ENCODE data around the gene VSIG10L.

The VSIG10L gene

GRCh38 chr19:51297406-51297805 is 44.5 kb downstream of the VSIG10L start:
- no peak for DNase-seq (ENCODE audit: low spot score)
- TF ChIP-seq CTCF (IDR thresholded peaks at IDR 0.05; ENCODE audit: borderline replicate concordance, control extremely low read depth, extremely low read depth, insufficient read depth, missing control alignments): no peak
- in situ Hi-C loops (cut with MboI; ENCODE audit: low sequenced_read_pairs, unreplicated experiment): no loop called here

- DNase-seq (ENCODE audit: low spot score): no peak
- no peak for TF ChIP-seq CTCF (IDR thresholded peaks at IDR 0.05; ENCODE audit: borderline replicate concordance, control extremely low read depth, extremely low read depth, insufficient read depth, missing control alignments)
- in situ Hi-C loops (cut with MboI; ENCODE audit: low sequenced_read_pairs, unreplicated experiment): no loop called here
Measured at GRCh38 chr19:51296336-51297093, 45.4 kb downstream of the VSIG10L start.

GRCh38 chr19:51295382-51296126 is 46.4 kb downstream of the VSIG10L start:
- TF ChIP-seq CTCF (IDR thresholded peaks at IDR 0.05; ENCODE audit: borderline replicate concordance, control extremely low read depth, extremely low read depth, insufficient read depth, missing control alignments): no peak
- DNase-seq (ENCODE audit: low spot score): no peak
- in situ Hi-C loops (cut with MboI; ENCODE audit: low sequenced_read_pairs, unreplicated experiment): no loop called here

GRCh38 chr19:51294977-51295375 is 47.0 kb downstream of the VSIG10L start:
- no peak for DNase-seq (ENCODE audit: low spot score)
- TF ChIP-seq CTCF (IDR thresholded peaks at IDR 0.05; ENCODE audit: borderline replicate concordance, control extremely low read depth, extremely low read depth, insufficient read depth, missing control alignments): no peak
- in situ Hi-C loops (cut with MboI; ENCODE audit: low sequenced_read_pairs, unreplicated experiment): no loop called here

- in situ Hi-C loops (cut with MboI; ENCODE audit: low sequenced_read_pairs, unreplicated experiment): no loop called here
- DNase-seq (ENCODE audit: low spot score): no peak
Measured at GRCh38 chr19:51294211-51294976, 47.5 kb downstream of the VSIG10L start.

More at GRCh38 chr19:51294211-51294976, 47.5 kb downstream of the VSIG10L start:
- TF ChIP-seq CTCF (IDR thresholded peaks at IDR 0.05; ENCODE audit: borderline replicate concordance, control extremely low read depth, extremely low read depth, insufficient read depth, missing control alignments): no peak
